Activated T-helper 2 cell treated with anti-CD3 and anti-CD28 coated beads, Interferon-gamma antibody, Interleukin-2, Interleukin-4, amounts not matched to agents 10 μg/mL and 5 μg/mL and 100 μg/mL, durations not matched to agents 14 hours and 24 hours and 36 hours (primary cell): ENCODE measurements around the gene EIF6. TPM values are rescaled to one million over a fixed set of nuclear protein-coding genes. Genes with fewer than 3 reads are reported as not detected.

Source experiments
- DNase-seq: peaks from one replicate; pipeline ENCODE4 v3.0.0; 2021; ENCODE audit warnings: low spot score
- H3K27ac Mint-ChIP-seq: one replicate; pipeline ENCODE4 v1.8.0; 2021; ENCODE audit warnings: mixed read lengths
- H3K27me3 Mint-ChIP-seq: one replicate; pipeline ENCODE4 v1.8.0; 2021; ENCODE audit warnings: low read depth, mixed read lengths
- H3K36me3 Mint-ChIP-seq: one replicate; pipeline ENCODE4 v1.8.0; 2021; ENCODE audit warnings: low read depth, mixed read lengths
- H3K4me1 Mint-ChIP-seq: one replicate; pipeline ENCODE4 v1.8.0; 2021; ENCODE audit warnings: low read depth, mixed read lengths
- H3K4me3 Mint-ChIP-seq: one replicate; pipeline ENCODE4 v1.8.0; 2021; ENCODE audit warnings: low read depth, mild to moderate bottlenecking, moderate library complexity, mixed read lengths
- H3K9me3 Mint-ChIP-seq: one replicate; pipeline ENCODE4 v1.8.0; 2021; ENCODE audit warnings: mixed read lengths
- intact Hi-C: fragments of 100-400 bp; cut with micrococcal nuclease; formaldehyde crosslinking; loops from one replicate; pipeline ENCODE4 v1.15.1; 2023
- total RNA-seq: library from RNA; stranded (reverse); gene quantifications from 2 replicates; pipeline ENCODE4 v1.2.3, GENCODE V29; 2022

Gene EIF6
- total RNA-seq, result 179 and 183 TPM in 2 replicates

DNA sequence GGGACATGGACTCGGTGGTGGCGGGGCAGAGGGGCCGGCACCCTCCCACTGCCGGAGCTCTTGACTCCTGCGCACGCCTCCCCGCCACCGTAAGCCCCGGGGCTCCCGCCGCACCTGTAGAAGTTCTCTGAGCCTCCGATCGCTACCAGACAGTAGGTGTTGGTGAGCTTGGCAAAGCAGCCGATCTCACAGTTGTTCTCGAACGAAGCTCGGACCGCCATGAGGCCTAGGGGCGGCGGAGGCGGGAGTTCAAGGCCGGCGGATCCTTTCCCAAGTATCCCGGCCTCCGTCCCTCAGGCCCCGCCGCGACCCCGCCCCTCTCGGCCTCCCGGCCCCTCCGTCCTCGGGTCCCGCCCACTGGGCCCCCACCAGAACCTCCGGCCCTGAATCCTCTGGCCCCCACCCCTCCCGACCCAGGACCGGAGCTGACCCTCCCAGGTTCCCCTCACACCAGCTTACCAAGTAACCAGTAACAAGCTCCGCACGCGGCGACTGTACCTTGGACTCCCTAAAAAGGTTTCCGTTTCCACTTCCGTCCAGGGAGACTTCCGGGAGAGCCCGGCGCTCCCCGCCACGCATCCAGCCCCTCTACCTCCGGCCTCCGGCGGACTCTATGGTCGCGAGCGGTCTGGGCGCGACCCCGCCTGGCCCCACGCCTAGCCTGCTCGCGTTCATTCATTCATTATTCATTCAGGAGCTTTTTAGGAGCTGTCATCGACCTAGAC, at the start of gene EIF6:
EIF6 (minus strand) TSS at position 506 of the 725 bp plus-strand sequence; CDS start at position 221, 285 bp downstream.
- Mint-ChIP-seq H3K4me3 (peak within 1 kb of the TSS; percentile 84), H3K9me3 (no peaks in the 10 kb centered on the region), H3K36me3 (peaks cover 34% of the 10 kb centered on the region), H3K27me3 (no peaks in the 10 kb centered on the region), H3K4me1 (peaks cover 23% of the 10 kb centered on the region), H3K27ac (peak within 1 kb of the TSS; percentile 81)
- intact Hi-C loops, result no loop called here
- peak; percentile 72 for DNase-seq

DNA sequence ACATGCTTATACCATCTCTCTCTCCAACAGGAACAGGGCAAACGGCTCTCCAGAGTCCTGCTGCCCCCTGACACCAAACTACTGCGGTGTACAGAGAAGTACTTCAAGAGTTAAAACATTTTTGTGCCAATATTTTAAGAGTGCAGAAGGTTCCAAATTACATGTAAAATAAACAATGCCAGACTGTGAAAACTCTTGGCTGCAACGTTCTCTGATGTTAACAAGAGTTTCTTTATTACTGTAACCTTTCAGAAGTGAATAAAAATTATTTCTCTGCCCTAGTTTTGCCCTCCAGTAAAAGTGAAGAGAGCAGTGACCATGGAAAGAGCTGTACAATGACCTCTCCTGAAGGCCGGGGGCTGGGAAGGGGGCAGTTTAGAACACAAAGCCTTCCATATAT, 49.0 kb upstream of the EIF6 start:
- H3K9me3 Mint-ChIP-seq, result no peaks in the 10 kb centered on the region
- H3K4me1 Mint-ChIP-seq, result peaks cover 12% of the 10 kb centered on the region
- no peaks in the 10 kb centered on the region for H3K36me3 Mint-ChIP-seq
- intact Hi-C loops, result no loop called here
- DNase-seq, result no peak
- no peak overlapping the region for H3K4me3 Mint-ChIP-seq
- no peaks in the 10 kb centered on the region for H3K27me3 Mint-ChIP-seq
- no peak overlapping the region for H3K27ac Mint-ChIP-seq

DNA sequence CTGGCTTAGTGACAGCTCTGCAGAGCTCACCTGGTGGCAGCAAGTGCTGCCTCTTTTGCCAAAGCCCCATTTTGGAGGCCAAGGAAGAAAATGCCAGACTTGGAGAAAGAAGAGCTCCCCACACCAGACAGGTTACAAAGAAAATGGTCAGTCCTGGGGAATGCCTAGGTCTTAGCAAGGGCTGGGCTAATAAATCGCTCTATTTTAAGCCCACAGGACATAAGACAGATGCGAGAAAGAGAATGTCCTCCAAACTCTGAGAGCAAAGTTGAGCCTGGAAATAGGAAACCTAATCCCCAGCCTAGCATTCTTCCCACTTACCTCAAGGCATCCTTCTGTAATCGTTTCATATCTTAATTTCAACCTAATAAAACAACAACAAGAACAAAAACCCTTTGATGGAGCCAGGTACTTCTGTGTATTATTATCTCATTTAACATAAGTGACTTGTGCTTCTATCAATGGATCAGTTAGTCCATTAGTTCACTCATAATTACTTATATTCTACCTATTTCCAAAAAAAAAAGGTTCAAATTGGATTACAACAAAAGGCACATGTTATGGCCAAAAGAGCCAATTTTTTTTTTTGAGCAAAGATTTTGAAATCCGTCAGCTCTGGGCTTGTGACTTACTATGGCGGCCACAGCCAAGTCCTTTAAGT, 48.1 kb upstream of the EIF6 start:
- intact Hi-C loops, result no loop called here
- Mint-ChIP-seq H3K9me3 (no peaks in the 10 kb centered on the region), H3K4me3 (no peak overlapping the region), H3K27me3 (no peaks in the 10 kb centered on the region), H3K36me3 (no peaks in the 10 kb centered on the region), H3K4me1 (peaks cover 20% of the 10 kb centered on the region), H3K27ac (no peak overlapping the region)
- DNase-seq, result no peak

DNA sequence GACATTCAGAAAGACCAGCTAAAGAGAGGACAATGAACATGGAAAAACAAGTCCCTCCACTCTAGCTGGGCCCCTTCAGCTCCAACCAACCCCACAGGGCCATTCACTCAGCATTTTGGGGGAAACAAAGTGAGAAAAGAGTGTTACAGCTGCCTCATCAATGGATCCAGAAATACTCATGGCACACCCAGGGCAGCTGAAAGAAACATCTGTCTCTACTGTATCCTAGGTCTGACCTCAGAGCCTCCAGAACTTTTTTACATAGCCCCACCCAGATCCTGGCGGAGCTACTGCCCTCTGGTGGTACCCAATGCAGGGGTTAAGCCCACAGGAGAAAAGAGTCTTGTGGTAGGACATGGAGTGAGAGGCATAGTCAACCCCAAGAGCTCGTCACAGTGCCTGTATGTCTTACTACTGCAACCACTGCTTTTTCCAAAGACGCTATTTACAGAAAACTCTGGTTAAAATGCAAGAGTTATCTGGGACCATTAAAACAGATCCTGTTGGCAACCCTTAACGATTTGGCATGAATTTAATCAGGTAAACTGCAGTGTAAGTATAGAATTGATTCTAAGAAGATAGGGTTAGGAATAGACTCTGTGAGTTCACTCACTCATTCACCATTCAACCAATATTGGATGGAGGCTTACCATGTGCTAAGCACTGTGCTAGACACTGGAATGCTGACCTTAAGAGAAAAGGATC, 45.0 kb upstream of the EIF6 start:
- Mint-ChIP-seq H3K36me3 (peaks cover 9% of the 10 kb centered on the region), H3K4me3 (no peak overlapping the region), H3K4me1 (peaks cover 32% of the 10 kb centered on the region), H3K27ac (no peak overlapping the region), H3K9me3 (no peaks in the 10 kb centered on the region), H3K27me3 (no peaks in the 10 kb centered on the region)
- no peak for DNase-seq
- intact Hi-C loops, result loop anchor here (1.0 to 2.0 kb wide), 2 partner anchors 17 to 26 kb away; no protein-coding TSS in a partner anchor

DNA sequence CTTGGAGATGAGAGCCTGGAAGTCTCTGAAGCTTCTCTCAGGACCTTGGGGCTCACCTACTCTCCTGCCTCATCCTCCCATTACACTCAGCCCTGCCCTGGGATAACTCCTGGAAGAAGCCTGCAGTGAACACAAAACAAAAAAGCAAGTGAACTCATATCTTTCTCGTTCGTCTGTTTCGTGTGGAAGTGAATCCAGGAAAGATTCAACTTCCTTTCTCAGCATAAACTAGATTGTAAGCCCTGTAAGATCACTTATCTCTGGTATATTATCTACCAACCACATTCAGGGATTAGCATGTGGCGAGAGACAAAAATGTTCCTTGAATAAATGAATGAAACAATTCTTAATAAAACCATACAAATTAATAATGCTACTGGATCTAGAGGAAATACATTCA, 44.1 kb upstream of the EIF6 start:
- no peak overlapping the region for H3K27ac Mint-ChIP-seq
- no peak overlapping the region for H3K4me3 Mint-ChIP-seq
- intact Hi-C loops, result loop anchor here (1.0 to 2.0 kb wide), 2 partner anchors 16 to 25 kb away; no protein-coding TSS in a partner anchor
- H3K27me3 Mint-ChIP-seq, result no peaks in the 10 kb centered on the region
- no peaks in the 10 kb centered on the region for H3K9me3 Mint-ChIP-seq
- peaks cover 9% of the 10 kb centered on the region for H3K36me3 Mint-ChIP-seq
- H3K4me1 Mint-ChIP-seq, result peaks cover 32% of the 10 kb centered on the region
- no peak for DNase-seq

DNA sequence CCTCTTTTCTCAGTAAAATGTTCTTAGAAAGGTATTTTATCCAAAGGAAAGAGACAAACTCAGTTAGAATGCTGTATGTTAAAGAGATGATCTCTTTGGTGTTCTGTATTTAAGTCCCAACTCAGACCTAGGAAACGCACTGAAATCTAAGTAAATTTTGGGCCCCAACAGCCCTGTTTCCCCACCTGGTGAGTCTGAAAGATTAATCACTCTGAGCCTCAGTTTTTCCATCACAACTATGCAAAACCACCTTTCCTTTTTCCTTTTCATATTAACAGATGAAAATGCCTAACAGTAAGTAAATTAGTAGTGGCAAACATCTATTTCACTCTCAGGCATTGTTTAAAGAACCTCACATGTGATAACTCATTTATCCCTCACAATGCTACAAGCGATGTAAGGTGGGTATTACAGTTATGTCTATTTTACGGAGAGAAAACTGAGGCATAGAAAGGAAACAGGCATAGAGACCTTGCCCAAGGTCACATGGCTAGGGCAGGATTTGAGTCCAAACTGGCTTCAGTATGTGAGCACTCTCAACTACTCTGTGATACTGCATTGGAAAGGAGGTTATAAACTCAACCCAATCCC, 43.6 kb upstream of the EIF6 start:
- no peak overlapping the region for H3K4me3 Mint-ChIP-seq
- H3K27ac Mint-ChIP-seq, result peak overlapping the region; percentile 35
- H3K4me1 Mint-ChIP-seq, result peaks cover 32% of the 10 kb centered on the region
- no peaks in the 10 kb centered on the region for H3K9me3 Mint-ChIP-seq
- intact Hi-C loops, result loop anchor here (2.0 kb wide), 1 partner anchor 15 kb away; no protein-coding TSS in a partner anchor
- DNase-seq, result no peak
- peaks cover 9% of the 10 kb centered on the region for H3K36me3 Mint-ChIP-seq
- H3K27me3 Mint-ChIP-seq, result no peaks in the 10 kb centered on the region

DNA sequence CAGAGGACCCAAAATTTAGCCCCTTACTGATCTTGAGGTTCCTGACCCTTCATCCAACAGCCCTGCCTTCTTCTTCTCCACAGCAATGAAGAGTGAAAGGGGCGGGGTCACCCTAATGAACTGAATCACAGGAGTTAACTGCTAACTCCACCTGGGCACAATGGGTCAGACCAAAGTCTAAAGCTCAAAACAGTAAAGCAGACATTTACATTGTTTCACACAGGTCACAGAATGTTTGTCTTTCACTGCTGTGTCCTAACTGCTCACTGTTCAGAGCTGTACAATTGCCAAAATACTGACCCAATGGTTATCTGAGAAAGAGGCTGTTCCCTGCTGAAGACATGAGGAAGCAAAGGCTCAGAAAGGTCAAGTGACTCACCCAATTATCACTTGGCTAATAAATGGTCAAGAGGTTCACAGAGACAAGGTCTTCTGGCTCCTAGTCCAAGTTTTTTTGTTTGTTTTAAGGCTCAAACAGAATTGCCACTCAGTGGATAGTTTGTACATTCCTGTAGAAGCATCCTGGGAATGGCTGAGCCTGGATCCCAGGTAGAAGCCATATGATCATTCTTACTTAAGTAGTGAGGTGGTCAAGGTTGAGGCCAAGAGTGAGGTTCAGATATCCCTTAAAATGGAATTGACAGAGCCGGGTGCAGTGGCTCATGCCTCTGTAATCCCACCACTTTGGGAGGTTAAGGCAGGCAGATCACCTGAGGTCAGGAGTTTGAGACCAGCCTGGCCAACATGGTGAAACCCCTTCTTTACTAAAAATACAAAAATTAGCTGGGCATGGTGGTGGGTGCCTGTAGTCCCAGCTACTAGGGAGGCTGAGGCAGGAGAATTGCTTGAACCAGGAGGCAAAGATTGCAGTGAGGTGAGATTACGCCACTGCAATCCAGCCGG, 42.8 kb upstream of the EIF6 start:
- no peak overlapping the region for H3K27ac Mint-ChIP-seq
- peaks cover 12% of the 10 kb centered on the region for H3K36me3 Mint-ChIP-seq
- no peak overlapping the region for H3K4me3 Mint-ChIP-seq
- DNase-seq, result no peak
- H3K4me1 Mint-ChIP-seq, result peaks cover 36% of the 10 kb centered on the region
- H3K9me3 Mint-ChIP-seq, result no peaks in the 10 kb centered on the region
- H3K27me3 Mint-ChIP-seq, result no peaks in the 10 kb centered on the region
- intact Hi-C loops, result no loop called here

DNA sequence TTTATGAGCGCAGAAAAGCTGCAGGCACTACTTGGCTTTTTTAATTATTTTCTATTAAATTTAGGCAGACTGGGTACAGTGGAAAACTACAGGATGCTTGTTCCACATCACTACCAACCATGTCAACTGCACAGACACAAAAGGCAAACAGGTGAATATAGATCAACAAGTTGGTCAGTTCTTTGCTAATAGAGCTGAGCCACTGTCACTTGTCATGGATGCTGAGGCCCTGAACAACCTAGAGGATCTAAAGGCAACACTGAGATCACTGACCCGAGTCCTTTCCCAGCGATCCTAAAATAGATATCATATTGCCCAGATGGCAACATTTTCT, 42.1 kb upstream of the EIF6 start:
- H3K36me3 Mint-ChIP-seq, result peaks cover 12% of the 10 kb centered on the region
- intact Hi-C loops, result no loop called here
- no peak for DNase-seq
- no peaks in the 10 kb centered on the region for H3K27me3 Mint-ChIP-seq
- H3K27ac Mint-ChIP-seq, result no peak overlapping the region
- H3K4me1 Mint-ChIP-seq, result peaks cover 36% of the 10 kb centered on the region
- no peak overlapping the region for H3K4me3 Mint-ChIP-seq
- H3K9me3 Mint-ChIP-seq, result no peaks in the 10 kb centered on the region

DNA sequence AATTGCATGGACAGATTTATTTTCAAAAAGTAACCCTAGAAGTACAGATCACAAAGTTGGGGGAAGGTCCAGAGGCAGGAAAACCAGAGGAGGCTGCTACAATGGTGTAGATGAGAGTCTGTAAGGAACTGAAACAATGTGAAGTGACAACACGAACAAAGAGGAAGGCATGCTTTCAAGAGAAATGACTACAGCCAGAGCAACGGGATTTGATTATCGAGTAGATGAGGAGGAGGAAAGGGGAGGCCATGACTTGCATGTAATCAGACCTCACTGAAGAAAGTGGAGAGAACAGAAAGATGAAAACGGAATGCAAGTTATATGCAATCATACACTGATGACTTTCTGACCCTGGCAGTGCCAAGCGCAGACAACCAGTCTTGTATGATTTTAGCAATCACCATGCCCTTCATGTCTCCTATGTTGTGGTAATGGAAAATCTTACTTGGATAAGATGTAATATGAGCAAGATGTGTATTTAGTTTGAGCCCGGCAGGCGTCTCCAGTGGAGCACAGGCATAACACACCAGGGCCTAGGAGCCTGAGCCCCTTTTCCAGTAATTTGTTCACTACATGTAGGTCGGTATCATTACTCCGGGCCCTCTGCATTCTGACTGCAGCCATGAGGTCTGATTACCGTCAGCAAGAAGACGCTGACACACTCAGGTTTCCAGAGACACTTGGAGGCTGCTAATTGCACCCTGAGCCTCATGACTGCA, 41.6 kb upstream of the EIF6 start:
- H3K27me3 Mint-ChIP-seq, result no peaks in the 10 kb centered on the region
- peaks cover 33% of the 10 kb centered on the region for H3K4me1 Mint-ChIP-seq
- no peak overlapping the region for H3K4me3 Mint-ChIP-seq
- no peak for DNase-seq
- no peaks in the 10 kb centered on the region for H3K9me3 Mint-ChIP-seq
- peaks cover 12% of the 10 kb centered on the region for H3K36me3 Mint-ChIP-seq
- intact Hi-C loops, result no loop called here
- H3K27ac Mint-ChIP-seq, result peak overlapping the region; percentile 8

DNA sequence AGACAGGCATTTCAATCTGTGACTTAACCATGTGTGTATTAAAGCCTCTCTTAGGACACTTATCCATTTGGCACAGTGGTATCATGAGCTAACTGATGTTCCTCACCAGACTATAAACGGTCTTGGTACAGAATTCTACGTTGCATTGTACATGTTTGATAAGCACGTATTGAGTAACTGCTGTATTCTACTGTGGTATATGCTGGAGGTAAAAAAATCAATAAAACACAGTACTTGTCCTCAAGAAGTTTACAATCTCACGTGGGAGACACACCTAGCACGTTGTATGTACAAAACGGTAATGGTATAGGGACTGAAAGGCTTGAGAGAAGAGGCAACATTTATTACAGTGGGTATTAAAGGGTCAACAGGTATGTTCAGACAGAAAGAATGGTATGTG, 40.8 kb upstream of the EIF6 start:
- Mint-ChIP-seq H3K27me3 (no peaks in the 10 kb centered on the region), H3K27ac (no peak overlapping the region), H3K36me3 (peaks cover 12% of the 10 kb centered on the region), H3K4me1 (peaks cover 33% of the 10 kb centered on the region), H3K9me3 (no peaks in the 10 kb centered on the region), H3K4me3 (no peak overlapping the region)
- DNase-seq, result no peak
- intact Hi-C loops, result no loop called here

DNA sequence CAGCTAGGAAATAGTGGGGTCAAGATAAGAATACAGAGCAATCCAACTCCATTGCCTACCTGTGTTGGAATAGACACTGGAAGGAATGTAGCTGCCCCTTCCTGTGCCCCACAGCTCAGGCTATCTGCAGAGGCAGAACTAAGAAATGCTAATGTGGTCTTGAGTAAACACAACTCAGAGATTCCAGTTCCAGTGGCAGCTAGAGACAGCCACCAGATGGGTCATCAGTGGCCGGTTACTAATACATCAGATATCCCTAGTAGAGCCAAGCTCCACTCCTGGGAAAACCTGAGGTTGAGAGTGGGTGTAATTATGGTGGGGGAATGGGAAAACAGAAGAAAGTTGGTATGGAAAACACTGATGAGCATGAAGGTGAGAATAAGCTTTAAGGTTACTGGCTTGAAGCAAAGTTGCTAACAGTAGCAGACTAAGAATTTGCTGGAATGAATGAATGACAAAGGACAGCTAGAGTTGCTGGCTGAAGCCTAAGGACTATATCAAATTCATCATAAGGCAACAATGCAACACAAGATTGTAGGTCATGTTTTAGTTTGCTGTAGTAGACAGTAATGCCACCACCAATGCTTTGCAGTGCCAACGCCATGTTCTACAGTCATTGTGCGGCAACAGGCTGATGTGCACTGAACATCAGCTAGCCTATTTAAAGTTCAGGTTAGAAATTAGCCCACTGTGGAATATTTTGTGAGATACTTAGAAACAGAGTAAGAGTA, 36.0 kb upstream of the EIF6 start:
- H3K4me1 Mint-ChIP-seq, result peaks cover 23% of the 10 kb centered on the region
- H3K4me3 Mint-ChIP-seq, result no peak overlapping the region
- intact Hi-C loops, result no loop called here
- no peaks in the 10 kb centered on the region for H3K9me3 Mint-ChIP-seq
- no peak overlapping the region for H3K27ac Mint-ChIP-seq
- DNase-seq, result no peak
- H3K36me3 Mint-ChIP-seq, result peaks cover 10% of the 10 kb centered on the region
- no peaks in the 10 kb centered on the region for H3K27me3 Mint-ChIP-seq
